ENCODE data around the gene ZSWIM4. TPM values are rescaled to one million over a fixed set of nuclear protein-coding genes. Genes with fewer than 3 reads are reported as not detected.

ZSWIM4 gene
- polyA plus RNA-seq, 1 donor (not counting 4 experiments of a cell fraction or from before 2014, with no cell fraction given) = 0.71 TPM

- dilution Hi-C loops (cut with MboI; ENCODE audit: extremely low pct_ligation_motif_present, low sequenced_read_pairs) = no loop called here
- H3K9ac ChIP-seq (ENCODE audit: control insufficient read depth, extremely low read depth, insufficient read depth, low read length) = no peak overlapping the region
- no peaks in the 10 kb centered on the region for H3K27me3 ChIP-seq (ENCODE audit: control insufficient read depth, extremely low read depth, insufficient read depth, low read length)
- TF ChIP-seq, protein P1, sequence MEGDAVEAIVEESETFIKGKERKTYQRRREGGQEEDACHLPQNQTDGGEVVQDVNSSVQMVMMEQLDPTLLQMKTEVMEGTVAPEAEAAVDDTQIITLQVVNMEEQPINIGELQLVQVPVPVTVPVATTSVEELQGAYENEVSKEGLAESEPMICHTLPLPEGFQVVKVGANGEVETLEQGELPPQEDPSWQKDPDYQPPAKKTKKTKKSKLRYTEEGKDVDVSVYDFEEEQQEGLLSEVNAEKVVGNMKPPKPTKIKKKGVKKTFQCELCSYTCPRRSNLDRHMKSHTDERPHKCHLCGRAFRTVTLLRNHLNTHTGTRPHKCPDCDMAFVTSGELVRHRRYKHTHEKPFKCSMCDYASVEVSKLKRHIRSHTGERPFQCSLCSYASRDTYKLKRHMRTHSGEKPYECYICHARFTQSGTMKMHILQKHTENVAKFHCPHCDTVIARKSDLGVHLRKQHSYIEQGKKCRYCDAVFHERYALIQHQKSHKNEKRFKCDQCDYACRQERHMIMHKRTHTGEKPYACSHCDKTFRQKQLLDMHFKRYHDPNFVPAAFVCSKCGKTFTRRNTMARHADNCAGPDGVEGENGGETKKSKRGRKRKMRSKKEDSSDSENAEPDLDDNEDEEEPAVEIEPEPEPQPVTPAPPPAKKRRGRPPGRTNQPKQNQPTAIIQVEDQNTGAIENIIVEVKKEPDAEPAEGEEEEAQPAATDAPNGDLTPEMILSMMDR (optimal IDR thresholded peaks at IDR 0.05 in 1 of 3, IDR thresholded peaks at IDR 0.05 in 1 of 3, conservative IDR thresholded peaks at IDR 0.05 in 1 of 3; ENCODE audit: extremely low read depth in 1 of 3, insufficient read depth in 2 of 3, low read length in 3 of 3) = no peak
- no peak for TF ChIP-seq EZH2 (IDR thresholded peaks at IDR 0.05; ENCODE audit: low read length)
- H2AFZ ChIP-seq (ENCODE audit: control insufficient read depth, low read length) = no peak overlapping the region
- H3K9me1 ChIP-seq (ENCODE audit: control insufficient read depth, extremely low read depth, insufficient read depth, low read length) = no peaks in the 10 kb centered on the region
- no peak overlapping the region for H3K27ac ChIP-seq (ENCODE audit: control insufficient read depth, insufficient read depth, low read length)
- H3K36me3 ChIP-seq (ENCODE audit: control insufficient read depth in 2 of 2, extremely low read depth in 1 of 2, insufficient read depth in 2 of 2, low read length in 2 of 2) = peaks cover 8 to 14% of the 10 kb centered on the region in 2 experiments
- H3K4me1 ChIP-seq (ENCODE audit: control insufficient read depth, extremely low read depth, insufficient read depth, low read length) = peaks cover 3% of the 10 kb centered on the region
- DNase-seq (ENCODE audit: low read depth, low spot score) = no peak
- H4K20me1 ChIP-seq (ENCODE audit: control insufficient read depth, extremely low read depth, insufficient read depth, low read length) = no peaks in the 10 kb centered on the region
- no peak for FAIRE-seq
- H3K79me2 ChIP-seq (ENCODE audit: control insufficient read depth, insufficient read depth, low read length) = no peaks in the 10 kb centered on the region
- no peak overlapping the region for H3K4me2 ChIP-seq (ENCODE audit: control insufficient read depth, extremely low read depth, insufficient read depth, low read depth, low read length)
- H3K9me3 ChIP-seq (ENCODE audit: control insufficient read depth, low read depth, low read length) = no peaks in the 10 kb centered on the region
- H3K4me3 ChIP-seq (ENCODE audit: control insufficient read depth in 2 of 3, extremely low read depth in 1 of 3, insufficient read depth in 2 of 3, low read depth in 1 of 3, low read length in 3 of 3) = no peak overlapping the region
Measured at GRCh38 chr19:13807421-13808021, 12.3 kb downstream of the ZSWIM4 start.

DNA sequence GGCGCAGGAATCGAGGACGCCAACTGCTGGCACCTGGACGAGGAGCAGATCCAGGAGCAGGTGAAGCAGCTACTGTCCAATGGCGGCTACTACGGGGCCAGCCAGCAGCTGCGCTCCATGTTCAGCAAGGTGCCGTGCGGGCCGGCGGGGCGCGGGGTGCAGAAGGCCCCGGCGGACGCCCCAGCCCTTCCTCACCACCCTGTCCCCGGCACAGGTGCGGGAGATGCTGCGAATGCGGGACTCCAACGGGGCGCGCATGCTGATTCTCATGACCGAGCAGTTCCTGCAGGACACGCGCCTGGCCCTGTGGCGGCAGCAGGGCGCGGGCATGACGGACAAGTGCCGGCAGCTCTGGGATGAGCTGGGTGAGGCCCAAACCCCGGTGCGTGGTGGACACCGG, 13.6 kb downstream of the ZSWIM4 start:
- TF ChIP-seq, protein P1 (optimal IDR thresholded peaks at IDR 0.05 in 1 of 3, IDR thresholded peaks at IDR 0.05 in 1 of 3, conservative IDR thresholded peaks at IDR 0.05 in 1 of 3; ENCODE audit: extremely low read depth in 1 of 3, insufficient read depth in 2 of 3, low read length in 3 of 3) = no peak
- no peak for TF ChIP-seq EZH2 (IDR thresholded peaks at IDR 0.05; ENCODE audit: low read length)
- dilution Hi-C loops (cut with MboI; ENCODE audit: extremely low pct_ligation_motif_present, low sequenced_read_pairs) = no loop called here
- Histone ChIP-seq H3K9me1 (ENCODE audit: control insufficient read depth, extremely low read depth, insufficient read depth, low read length) (no peaks in the 10 kb centered on the region), H3K27ac (ENCODE audit: control insufficient read depth, insufficient read depth, low read length) (no peak overlapping the region), H3K4me3 (ENCODE audit: control insufficient read depth in 2 of 3, extremely low read depth in 1 of 3, insufficient read depth in 2 of 3, low read depth in 1 of 3, low read length in 3 of 3) (no peak overlapping the region), H3K79me2 (ENCODE audit: control insufficient read depth, insufficient read depth, low read length) (no peaks in the 10 kb centered on the region), H2AFZ (ENCODE audit: control insufficient read depth, low read length) (no peak overlapping the region), H3K9ac (ENCODE audit: control insufficient read depth, extremely low read depth, insufficient read depth, low read length) (no peak overlapping the region), H3K9me3 (ENCODE audit: control insufficient read depth, low read depth, low read length) (no peaks in the 10 kb centered on the region), H3K4me1 (ENCODE audit: control insufficient read depth, extremely low read depth, insufficient read depth, low read length) (no peaks in the 10 kb centered on the region), H4K20me1 (ENCODE audit: control insufficient read depth, extremely low read depth, insufficient read depth, low read length) (no peaks in the 10 kb centered on the region), H3K27me3 (ENCODE audit: control insufficient read depth, extremely low read depth, insufficient read depth, low read length) (no peaks in the 10 kb centered on the region), H3K4me2 (ENCODE audit: control insufficient read depth, extremely low read depth, insufficient read depth, low read depth, low read length) (no peak overlapping the region), H3K36me3 (ENCODE audit: control insufficient read depth in 2 of 2, extremely low read depth in 1 of 2, insufficient read depth in 2 of 2, low read length in 2 of 2) (peaks cover 8 to 21% of the 10 kb centered on the region in 2 experiments)
- no peak for DNase-seq (ENCODE audit: low read depth, low spot score)
- no peak for FAIRE-seq

Data from keratinocyte (primary cell).